Mesothelial cell of epicardium (in vitro differentiated cells): ENCODE measurements around the gene ERC2. TPM values are rescaled to one million over a fixed set of nuclear protein-coding genes. Genes with fewer than 3 reads are reported as not detected.

Source experiments
- DNase-seq, 2 experiments: peaks; one replicate each; pipeline ENCODE4 v3.0.0; 2021; ENCODE audit warnings: low spot score in 2 of 2; ENCODE audit not compliant: unreplicated experiment in 2 of 2
- H3K27ac Mint-ChIP-seq: 2 replicates; pipeline ENCODE4 v1.8.0; 2021; ENCODE audit warnings: mixed read lengths
- H3K27me3 Mint-ChIP-seq: 2 replicates; pipeline ENCODE4 v1.8.0; 2021; ENCODE audit warnings: low read depth, mixed read lengths
- H3K36me3 Mint-ChIP-seq: 2 replicates; pipeline ENCODE4 v1.8.0; 2021; ENCODE audit warnings: mixed read lengths
- H3K4me1 Mint-ChIP-seq: 2 replicates; pipeline ENCODE4 v1.8.0; 2021; ENCODE audit warnings: mixed read lengths
- H3K4me3 Mint-ChIP-seq: 2 replicates; pipeline ENCODE4 v1.8.0; 2021; ENCODE audit warnings: mild to moderate bottlenecking, moderate library complexity, mixed read lengths
- H3K9me3 Mint-ChIP-seq: 2 replicates; pipeline ENCODE4 v1.8.0; 2021; ENCODE audit warnings: mixed read lengths
- CTCF ChIP-seq: fragments of 200-600 bp; sonication (generic); IDR thresholded peaks from one replicate; pipeline ENCODE4 v1.5.0; 2021; ENCODE audit warnings: antibody characterized with exemption; ENCODE audit not compliant: unreplicated experiment
- total RNA-seq: library from RNA; stranded (reverse); gene quantifications from 3 replicates; pipeline ENCODE4 v1.2.1, GENCODE V29; 2021

ERC2 gene
- total RNA-seq, 1 donor from 2014 or later: 15.6 TPM

- H3K4me3 Mint-ChIP-seq: no peak overlapping the region
- H3K27ac Mint-ChIP-seq: no peak overlapping the region
- H3K4me1 Mint-ChIP-seq: peaks cover 10% of the 10 kb centered on the region
- no peak for DNase-seq
- TF ChIP-seq CTCF: no peak
- H3K27me3 Mint-ChIP-seq: peaks cover 42% of the 10 kb centered on the region
- H3K9me3 Mint-ChIP-seq: no peaks in the 10 kb centered on the region
- no peaks in the 10 kb centered on the region for H3K36me3 Mint-ChIP-seq
These were observed 866.7 kb downstream of the ERC2 start for GRCh38 chr3:55601366-55602080.

GRCh38 chr3:55598224-55598623 is 870.0 kb downstream of the ERC2 start:
- H3K9me3 Mint-ChIP-seq: peaks cover 4% of the 10 kb centered on the region
- H3K4me1 Mint-ChIP-seq: peaks cover 12% of the 10 kb centered on the region
- TF ChIP-seq CTCF: no peak
- peaks cover 2% of the 10 kb centered on the region for H3K36me3 Mint-ChIP-seq
- no peak overlapping the region for H3K4me3 Mint-ChIP-seq
- no peak for DNase-seq
- H3K27ac Mint-ChIP-seq: no peak overlapping the region
- peaks cover 37% of the 10 kb centered on the region for H3K27me3 Mint-ChIP-seq

GRCh38 chr3:55597641-55598040 is 870.6 kb downstream of the ERC2 start:
- no peak overlapping the region for H3K27ac Mint-ChIP-seq
- H3K4me3 Mint-ChIP-seq: no peak overlapping the region
- H3K9me3 Mint-ChIP-seq: peaks cover 4% of the 10 kb centered on the region
- peaks cover 2% of the 10 kb centered on the region for H3K36me3 Mint-ChIP-seq
- H3K4me1 Mint-ChIP-seq: peaks cover 17% of the 10 kb centered on the region
- no peak for DNase-seq
- no peak for TF ChIP-seq CTCF
- peaks cover 34% of the 10 kb centered on the region for H3K27me3 Mint-ChIP-seq

- Mint-ChIP-seq H3K27ac (no peak overlapping the region), H3K27me3 (peaks cover 22% of the 10 kb centered on the region), H3K36me3 (peaks cover 2% of the 10 kb centered on the region), H3K4me3 (no peak overlapping the region), H3K9me3 (peaks cover 4% of the 10 kb centered on the region), H3K4me1 (peaks cover 28% of the 10 kb centered on the region)
- DNase-seq: no peak
- no peak for TF ChIP-seq CTCF
These were observed 872.1 kb downstream of the ERC2 start for GRCh38 chr3:55596212-55596611.

- DNase-seq: no peak
- peaks cover 16% of the 10 kb centered on the region for H3K27me3 Mint-ChIP-seq
- H3K4me3 Mint-ChIP-seq: no peak overlapping the region
These were observed 872.8 kb downstream of the ERC2 start for GRCh38 chr3:55595420-55595819.

More at GRCh38 chr3:55595420-55595819, 872.8 kb downstream of the ERC2 start:
- Mint-ChIP-seq H3K9me3 (peaks cover 4% of the 10 kb centered on the region), H3K27ac (no peak overlapping the region), H3K4me1 (peaks cover 28% of the 10 kb centered on the region), H3K36me3 (peaks cover 2% of the 10 kb centered on the region)
- TF ChIP-seq CTCF: no peak
